NCI-H128 (cell line): ENCODE data around the gene CSNK2A1.
A peak's percentile ranks its signal among the peaks of the same experiment; 100 is the strongest.

ENCODE experiments used
- DNase-seq: peaks from one replicate; lab custom pipeline; 2025; ENCODE audit not compliant: unreplicated experiment; lab: John Stamatoyannopoulos, UW

Gene CSNK2A1

GRCh38 chr20:432677-433299 lies 110.8 kb downstream of the CSNK2A1 start:
- no peak for DNase-seq

- DNase-seq, result no peak
Observed at GRCh38 chr20:432208-432607, 111.4 kb downstream of the CSNK2A1 start.

DNA sequence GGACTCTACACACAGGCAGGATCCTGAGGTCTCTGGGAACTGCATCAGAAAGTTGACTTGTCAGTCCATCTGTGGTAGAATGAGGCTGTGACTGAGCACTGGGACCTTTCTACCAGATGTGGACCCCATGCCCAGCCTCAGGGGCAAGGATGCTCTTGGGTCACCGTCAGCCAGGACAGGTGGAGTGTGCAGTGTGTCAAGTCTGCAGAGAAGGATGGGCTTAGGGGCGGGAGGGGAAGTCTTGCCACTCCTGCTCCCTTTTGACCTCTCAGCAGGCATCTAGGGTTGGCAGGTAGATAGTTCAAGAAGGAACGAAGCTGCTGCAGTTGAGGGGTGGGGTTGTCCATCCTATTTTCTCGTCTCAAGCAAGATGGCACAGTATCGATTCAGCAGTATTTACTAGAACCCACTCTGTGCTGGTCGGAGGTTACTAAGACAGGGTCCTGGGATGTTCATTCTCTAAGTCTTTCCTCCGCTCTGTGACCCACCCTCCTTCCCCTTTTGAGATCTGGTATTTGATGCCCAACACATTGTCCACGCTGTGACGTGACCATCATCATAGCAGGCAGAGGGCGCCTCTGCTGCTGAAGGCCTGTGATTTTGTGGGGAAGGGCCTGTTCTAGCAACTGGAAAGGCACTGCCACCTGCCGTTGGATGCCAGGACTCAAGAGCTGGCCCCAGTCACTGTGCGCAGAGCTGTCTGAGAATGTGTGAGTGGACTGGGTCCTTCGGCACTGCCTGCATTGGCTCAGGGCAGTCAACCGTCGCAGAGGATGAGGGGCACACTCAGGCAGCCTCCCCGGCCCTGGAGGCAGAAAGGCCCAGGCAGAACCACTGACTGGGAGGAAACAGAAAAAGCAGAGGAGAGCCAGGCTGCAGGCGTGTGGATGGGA lies 112.3 kb downstream of the CSNK2A1 start:
- DNase-seq, result peak; percentile 13

DNA sequence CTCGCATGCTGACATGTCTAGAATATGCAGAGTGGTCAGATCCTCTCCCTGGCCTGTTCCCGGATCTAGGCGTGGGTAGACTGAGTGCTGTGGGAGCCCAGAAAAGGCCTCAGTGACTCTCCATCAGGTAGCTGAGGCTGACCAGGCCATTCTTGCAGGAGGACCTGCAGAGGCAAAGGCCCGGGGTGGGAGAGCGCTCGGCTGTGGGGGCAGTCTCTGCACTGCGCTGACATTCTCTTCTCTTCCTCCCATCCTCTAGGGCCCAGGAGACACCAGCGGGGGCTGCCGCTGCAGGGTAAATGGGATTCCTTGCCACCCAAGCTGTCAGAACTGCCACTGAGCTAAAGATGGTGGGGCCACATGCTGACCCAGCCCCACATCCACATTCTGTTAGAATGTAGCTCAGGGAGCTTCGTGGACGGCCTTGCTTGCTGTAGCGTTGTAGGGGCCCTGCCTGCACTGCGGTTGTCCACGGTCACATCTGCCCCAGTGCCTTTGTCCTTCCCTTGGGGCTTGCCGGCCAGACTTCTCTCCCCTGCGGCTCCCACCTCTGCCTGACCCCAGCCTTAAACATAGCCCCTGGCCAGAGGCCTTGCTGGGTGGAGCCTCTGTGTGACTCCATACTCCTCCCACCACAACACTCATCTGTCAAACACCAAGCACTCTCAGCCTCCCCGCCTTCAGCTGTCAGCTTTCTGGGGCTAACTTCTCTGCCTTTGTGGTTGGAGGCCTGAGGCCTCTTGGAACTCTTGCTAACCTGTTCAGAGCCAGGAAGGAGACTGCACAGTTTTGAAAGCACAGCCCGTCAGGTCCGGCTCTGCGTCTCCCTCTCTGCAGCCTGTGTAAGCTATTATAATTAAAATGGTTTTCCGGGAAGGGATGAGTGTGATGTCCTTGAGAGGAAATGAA lies 113.2 kb downstream of the CSNK2A1 start:
- DNase-seq, result no peak

DNA sequence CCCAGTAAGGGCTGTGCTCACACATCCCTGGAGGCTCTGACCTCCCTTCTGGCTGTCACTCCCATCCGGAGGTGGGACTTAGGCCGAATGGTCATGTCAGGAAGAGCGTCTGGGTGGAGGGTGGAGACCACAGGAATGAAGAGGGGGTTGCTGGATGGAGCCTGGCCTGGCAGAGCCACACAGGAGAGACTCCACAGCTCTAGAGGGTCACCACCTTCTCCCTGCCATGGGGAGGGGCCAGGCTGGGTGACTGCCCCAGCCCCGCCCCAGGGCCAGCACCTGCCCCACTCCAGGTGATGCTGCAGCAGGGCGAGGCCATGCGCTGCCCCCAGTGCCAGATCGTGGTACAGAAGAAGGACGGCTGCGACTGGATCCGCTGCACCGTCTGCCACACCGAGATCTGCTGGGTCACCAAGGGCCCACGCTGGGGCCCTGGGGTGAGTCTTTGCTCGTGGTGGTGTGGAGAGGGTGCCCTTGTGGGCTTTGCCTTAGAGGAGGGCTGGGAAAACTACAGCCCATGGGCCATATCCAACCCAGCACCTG lies 114.9 kb downstream of the CSNK2A1 start:
- no peak for DNase-seq

DNA sequence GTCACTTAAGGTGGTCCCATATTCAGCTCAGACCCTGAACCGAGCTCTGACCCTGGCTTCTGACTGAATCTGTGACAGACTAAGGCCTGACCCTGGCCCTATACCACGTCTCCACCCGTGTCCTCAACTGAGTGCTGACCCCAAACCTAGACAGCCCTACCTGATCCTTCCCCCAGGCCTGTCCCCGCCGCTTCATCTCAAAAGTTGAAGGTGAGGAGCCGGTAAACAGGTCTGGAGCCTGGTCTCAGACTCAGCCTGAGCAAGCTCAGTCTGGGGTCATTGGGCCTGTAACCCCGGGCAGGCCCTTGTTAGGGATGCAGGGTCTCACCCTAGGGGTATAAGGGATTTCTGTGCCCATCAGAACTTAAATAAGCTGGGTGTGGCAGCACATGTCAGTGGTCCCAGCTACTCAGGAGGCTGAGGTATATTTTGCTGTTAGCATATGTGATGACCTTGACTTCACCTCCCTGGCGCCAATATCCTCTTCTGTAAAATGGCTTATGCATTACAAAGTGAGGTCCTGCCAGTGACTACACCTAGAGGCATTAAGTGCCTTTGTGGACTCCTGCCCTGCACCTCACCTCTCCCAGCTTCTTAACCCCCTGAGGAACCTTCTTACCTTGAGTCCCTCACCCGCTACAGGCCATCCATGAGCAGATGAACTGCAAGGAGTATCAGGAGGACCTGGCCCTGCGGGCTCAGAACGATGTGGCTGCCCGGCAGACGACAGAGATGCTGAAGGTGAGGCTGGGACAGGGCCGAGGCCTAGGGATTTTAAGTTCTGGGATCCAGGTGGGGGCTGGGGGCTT lies 115.5 kb downstream of the CSNK2A1 start:
- no peak for DNase-seq

DNA sequence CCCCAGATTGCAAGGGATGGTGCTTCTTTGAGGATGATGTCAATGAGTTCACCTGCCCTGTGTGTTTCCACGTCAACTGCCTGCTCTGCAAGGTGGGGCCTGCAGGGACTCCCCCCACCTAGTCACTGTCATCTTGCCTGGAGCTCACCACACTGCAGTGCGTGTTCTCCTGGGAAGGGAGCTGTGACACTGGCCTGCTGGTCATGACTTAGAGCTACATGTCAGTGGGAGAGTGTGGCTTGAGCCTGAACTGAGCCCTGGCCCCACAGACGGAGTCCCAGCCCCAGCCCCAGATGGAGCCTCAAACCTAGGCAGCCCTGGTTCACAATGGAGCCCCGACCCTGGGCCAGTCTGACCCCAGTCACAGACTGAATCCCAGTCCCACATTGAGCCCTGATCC lies 116.2 kb downstream of the CSNK2A1 start:
- DNase-seq, result no peak

GRCh38 chr20:426566-426965 lies 117.0 kb downstream of the CSNK2A1 start:
- DNase-seq, result no peak
